Upper lobe of right lung (tissue), 1 donor: Measurements from ENCODE around the gene P2RY11. TPM values are rescaled to one million over a fixed set of nuclear protein-coding genes. Genes with fewer than 3 reads are reported as not detected.

Source experiments
- ATAC-seq: fragments of 200-7000 bp; cut with Tn5 transposase; one replicate; pipeline ENCODE4 v1.9.1; 2020; ENCODE audit warnings: mild to moderate bottlenecking, moderate library complexity
- DNase-seq: peaks from one replicate; pipeline ENCODE4 v3.0.0-alpha.2; 2020
- H3K27ac ChIP-seq: fragments of 200-600 bp; one replicate; pipeline ENCODE4 v1.8.0; 2022
- H3K27me3 ChIP-seq: fragments of 200-600 bp; one replicate; pipeline ENCODE4 v1.8.0; 2022; ENCODE audit warnings: mild to moderate bottlenecking
- H3K36me3 ChIP-seq: fragments of 200-600 bp; one replicate; pipeline ENCODE4 v1.8.0; 2022
- H3K4me1 ChIP-seq: fragments of 200-600 bp; one replicate; pipeline ENCODE4 v1.8.0; 2022
- H3K4me3 ChIP-seq: fragments of 200-600 bp; one replicate; pipeline ENCODE4 v1.8.0; 2022; ENCODE audit warnings: mild to moderate bottlenecking
- H3K9me3 ChIP-seq: fragments of 200-600 bp; one replicate; pipeline ENCODE4 v1.8.0; 2022
- intact Hi-C: fragments of 100-400 bp; cut with DNase I; formaldehyde crosslinking; loops from one replicate; pipeline ENCODE4 v1.11.0; 2022
- total RNA-seq: library from RNA; stranded (reverse); fragmentation: NEBNext Ultra II Directional; extraction: Animal tissue kit (Norgen Biotek cat#: 25700); gene quantifications from one replicate; pipeline ENCODE4 v1.2.1, GENCODE V29; 2021
- TF ChIP-seq, protein P1 (sequence below): fragments of 200-600 bp; IDR thresholded peaks from one replicate; pipeline ENCODE4 v1.8.0; 2022; ENCODE audit warnings: antibody characterized with exemption
- donor health status: DM: no; HTN: yes; CAD: no; lungs with severe emphysema.

P2RY11 gene
- total RNA-seq, 1 donor from 2014 or later = 13.5 TPM

- no peak overlapping the region for H3K27ac ChIP-seq
- H3K36me3 ChIP-seq = peaks cover 90% of the 10 kb centered on the region
- no peaks in the 10 kb centered on the region for H3K27me3 ChIP-seq
- no peaks in the 10 kb centered on the region for H3K4me1 ChIP-seq
- no peak overlapping the region for H3K4me3 ChIP-seq
- TF ChIP-seq, protein P1, sequence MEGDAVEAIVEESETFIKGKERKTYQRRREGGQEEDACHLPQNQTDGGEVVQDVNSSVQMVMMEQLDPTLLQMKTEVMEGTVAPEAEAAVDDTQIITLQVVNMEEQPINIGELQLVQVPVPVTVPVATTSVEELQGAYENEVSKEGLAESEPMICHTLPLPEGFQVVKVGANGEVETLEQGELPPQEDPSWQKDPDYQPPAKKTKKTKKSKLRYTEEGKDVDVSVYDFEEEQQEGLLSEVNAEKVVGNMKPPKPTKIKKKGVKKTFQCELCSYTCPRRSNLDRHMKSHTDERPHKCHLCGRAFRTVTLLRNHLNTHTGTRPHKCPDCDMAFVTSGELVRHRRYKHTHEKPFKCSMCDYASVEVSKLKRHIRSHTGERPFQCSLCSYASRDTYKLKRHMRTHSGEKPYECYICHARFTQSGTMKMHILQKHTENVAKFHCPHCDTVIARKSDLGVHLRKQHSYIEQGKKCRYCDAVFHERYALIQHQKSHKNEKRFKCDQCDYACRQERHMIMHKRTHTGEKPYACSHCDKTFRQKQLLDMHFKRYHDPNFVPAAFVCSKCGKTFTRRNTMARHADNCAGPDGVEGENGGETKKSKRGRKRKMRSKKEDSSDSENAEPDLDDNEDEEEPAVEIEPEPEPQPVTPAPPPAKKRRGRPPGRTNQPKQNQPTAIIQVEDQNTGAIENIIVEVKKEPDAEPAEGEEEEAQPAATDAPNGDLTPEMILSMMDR = no peak
- no peaks in the 10 kb centered on the region for H3K9me3 ChIP-seq
- no peak for DNase-seq
- intact Hi-C loops = no loop called here
- no peak for ATAC-seq
Measured at GRCh38 chr19:10159610-10160009, 48.1 kb downstream of the P2RY11 start.

- ATAC-seq = no peak
- no peak overlapping the region for H3K4me3 ChIP-seq
- TF ChIP-seq, protein P1 = no peak
- intact Hi-C loops = no loop called here
- no peaks in the 10 kb centered on the region for H3K9me3 ChIP-seq
- no peak overlapping the region for H3K27ac ChIP-seq
- H3K27me3 ChIP-seq = no peaks in the 10 kb centered on the region
- no peaks in the 10 kb centered on the region for H3K4me1 ChIP-seq
- H3K36me3 ChIP-seq = peaks cover 79% of the 10 kb centered on the region
- DNase-seq = no peak
Measured at GRCh38 chr19:10163536-10163935, 52.0 kb downstream of the P2RY11 start.

Other genes starting within 250 kb of the P2RY11 start
- gene OLFM2, start 175.2 kb upstream of the P2RY11 start, total RNA-seq = 14.6 TPM
- gene COL5A3, start 101.2 kb upstream of the P2RY11 start, total RNA-seq = 9.6 TPM
- gene RDH8, start 98.2 kb upstream of the P2RY11 start, total RNA-seq = not detected
- gene SHFL, start 25.4 kb upstream of the P2RY11 start, total RNA-seq = 52.0 TPM
- 0.23 TPM for gene ANGPTL6, start 9.0 kb upstream of the P2RY11 start, total RNA-seq
- 35.2 TPM for gene PPAN, start 5.3 kb upstream of the P2RY11 start, total RNA-seq
- gene EIF3G, start 8.2 kb downstream of the P2RY11 start, total RNA-seq = 175 TPM
- 72.1 TPM for gene DNMT1, start 83.3 kb downstream of the P2RY11 start, total RNA-seq
- 21.7 TPM for gene S1PR2, start 119.6 kb downstream of the P2RY11 start, total RNA-seq
- gene MRPL4, start 140.5 kb downstream of the P2RY11 start, total RNA-seq = 41.5 TPM
- gene ICAM1, start 159.4 kb downstream of the P2RY11 start, total RNA-seq = 245 TPM
- gene ICAM4, start 175.3 kb downstream of the P2RY11 start, total RNA-seq = 11.1 TPM
- 18.3 TPM for gene ICAM5, start 178.3 kb downstream of the P2RY11 start, total RNA-seq
- gene ZGLP1, start 198.1 kb downstream of the P2RY11 start, total RNA-seq = 3.8 TPM
- 19.2 TPM for gene FDX2, start 204.3 kb downstream of the P2RY11 start, total RNA-seq
- gene RAVER1, start 221.8 kb downstream of the P2RY11 start, total RNA-seq = 25.4 TPM
- 23.8 TPM for gene ICAM3, start 227.9 kb downstream of the P2RY11 start, total RNA-seq